H1 (cell line): ENCODE data around the gene FGGY. TPM values are rescaled to one million over a fixed set of nuclear protein-coding genes. Genes with fewer than 3 reads are reported as not detected.

Experiments
- CTCF ChIA-PET: fragments of 300-600 bp; sonication (Branson Sonifier 250); formaldehyde crosslinking; loops from one replicate; lab custom pipeline; 2021; ENCODE audit not compliant: partially characterized antibody; lab: Charles Lee
- POLR2A ChIA-PET: fragments of 300-600 bp; sonication (Branson Sonifier 250); formaldehyde crosslinking; loops from one replicate; lab custom pipeline; 2021; ENCODE audit warnings: inconsistent platforms; ENCODE audit not compliant: partially characterized antibody; lab: Charles Lee
- DNase-seq, 2 experiments: peaks; one replicate each; pipeline versions ENCODE4 v3.0.0 to v3.0.0-alpha.2; 2010 to 2022; ENCODE audit warnings: low spot score in 2 of 2, low read depth in 1 of 2, mixed read lengths in 1 of 2
- FAIRE-seq: peaks from 2 replicates; lab custom pipeline; 2011; peaks lifted over from hg19 to GRCh38; lab: Jason Lieb, UNC
- H2AFZ ChIP-seq: 2 replicates; pipeline ENCODE4 v1.8.1; 2012; ENCODE audit warnings: low read length, inconsistent platforms
- H2AK5ac ChIP-seq: 2 replicates; pipeline ENCODE4 v1.6.1; 2013; ENCODE audit warnings: low read depth, low read length
- H2BK120ac ChIP-seq: replicated peaks from 2 replicates; pipeline ENCODE3; 2013; ENCODE audit warnings: low read depth, low read length, inconsistent platforms
- H2BK12ac ChIP-seq: 2 replicates; pipeline ENCODE4 v1.6.1; 2013; ENCODE audit warnings: low read depth, low read length
- H2BK15ac ChIP-seq: 2 replicates; pipeline ENCODE4 v1.6.1; 2013; ENCODE audit warnings: low read length
- H2BK20ac ChIP-seq: 2 replicates; pipeline ENCODE4 v1.6.1; 2013; ENCODE audit warnings: low read length
- H2BK5ac ChIP-seq: 2 replicates; pipeline ENCODE4 v1.6.1; 2013; ENCODE audit warnings: low read depth, low read length
- H3K14ac ChIP-seq: 2 replicates; pipeline ENCODE4 v1.6.1; 2013; ENCODE audit warnings: inconsistent platforms; ENCODE audit not compliant: insufficient read length
- H3K18ac ChIP-seq: 2 replicates; pipeline ENCODE4 v1.6.1; 2013; ENCODE audit warnings: low read length; ENCODE audit errors: extremely low read depth
- H3K23ac ChIP-seq: 2 replicates; pipeline ENCODE4 v1.6.1; 2013; ENCODE audit warnings: inconsistent platforms; ENCODE audit not compliant: insufficient read length
- H3K23me2 ChIP-seq: 2 replicates; pipeline ENCODE4 v1.6.1; 2013; ENCODE audit warnings: low read depth, low read length
- H3K27ac ChIP-seq: 2 replicates; pipeline ENCODE4 v1.6.1; 2011; ENCODE audit warnings: low read depth, low read length, inconsistent platforms
- H3K27me3 ChIP-seq, 4 experiments: replicated peaks in 1 of 4; 1 replicate in 1 of 4; 2 replicates in 3 of 4; pipeline versions ENCODE4 v1.6.1 to v1.8.1; 2011 to 2013; ENCODE audit warnings: low read length in 3 of 4, mild to moderate bottlenecking in 3 of 4, inconsistent platforms in 2 of 4, mixed read lengths in 2 of 4, moderate library complexity in 1 of 4; ENCODE audit not compliant: control insufficient read depth in 3 of 4, insufficient read depth in 3 of 4; ENCODE audit errors: extremely low read depth in 1 of 4
- H3K36me3 ChIP-seq, 4 experiments: 2 replicates each; pipeline versions ENCODE4 v1.6.1 to v1.8.1; 2011 to 2013; ENCODE audit warnings: mild to moderate bottlenecking in 4 of 4, low read length in 3 of 4, moderate library complexity in 2 of 4, control low read depth in 1 of 4, inconsistent platforms in 1 of 4; ENCODE audit not compliant: insufficient read depth in 4 of 4, control insufficient read depth in 2 of 4
- H3K4ac ChIP-seq: replicated peaks from 2 replicates; pipeline ENCODE3; 2013; ENCODE audit warnings: low read length, low read depth, mixed read lengths, inconsistent platforms; ENCODE audit not compliant: insufficient read length
- H3K4me1 ChIP-seq, 4 experiments: replicated peaks in 1 of 4; 1 replicate in 1 of 4; 2 replicates in 3 of 4; pipeline versions ENCODE4 v1.6.1 to v1.8.1; 2011 to 2013; ENCODE audit warnings: low read length in 3 of 4, inconsistent platforms in 2 of 4, mixed read lengths in 1 of 4; ENCODE audit not compliant: insufficient read depth in 4 of 4, control insufficient read depth in 3 of 4
- H3K4me2 ChIP-seq, 2 experiments: 2 replicates each; pipeline versions ENCODE4 v1.6.1 to v1.8.1; 2011 to 2013; ENCODE audit warnings: low read depth in 2 of 2, low read length in 2 of 2, control low read depth in 1 of 2, inconsistent platforms in 1 of 2, mild to moderate bottlenecking in 1 of 2; ENCODE audit not compliant: insufficient read depth in 1 of 2
- H3K4me3 ChIP-seq, 4 experiments: fragments of 200-600, 300-600 bp in 1 of 4; sonication (generic), shearing (Covaris generic), sonication (Bioruptor Twin) in 1 of 4; 2 replicates each; pipeline versions ENCODE4 v1.5.1 to v1.8.1; 2011 to 2016; ENCODE audit warnings: low read length in 4 of 4, low read depth in 3 of 4, control low read depth in 2 of 4, inconsistent platforms in 2 of 4, mild to moderate bottlenecking in 2 of 4, mixed read lengths in 1 of 4, moderate library complexity in 1 of 4; ENCODE audit not compliant: insufficient read depth in 2 of 4; ENCODE audit errors: extremely low read depth in 1 of 4
- H3K56ac ChIP-seq: replicated peaks from 2 replicates; pipeline ENCODE3; 2013; ENCODE audit warnings: low read depth, mild to moderate bottlenecking, mixed read lengths, low read length, inconsistent platforms; ENCODE audit not compliant: insufficient read length
- H3K79me1 ChIP-seq: 2 replicates; pipeline ENCODE4 v1.6.1; 2013; ENCODE audit warnings: low read depth, low read length, control low read depth
- H3K79me2 ChIP-seq, 2 experiments: 2 replicates each; pipeline versions ENCODE4 v1.6.1 to v1.8.1; 2012 to 2013; ENCODE audit warnings: low read length in 2 of 2, mild to moderate bottlenecking in 2 of 2, inconsistent platforms in 1 of 2; ENCODE audit not compliant: insufficient read depth in 2 of 2, control insufficient read depth in 1 of 2
- H3K9ac ChIP-seq, 4 experiments: replicated peaks in 1 of 4; 1 replicate in 1 of 4; 2 replicates in 3 of 4; pipeline versions ENCODE4 v1.6.1 to v1.8.1; 2011 to 2013; ENCODE audit warnings: low read depth in 3 of 4, low read length in 3 of 4, control low read depth in 2 of 4, mild to moderate bottlenecking in 2 of 4, moderate library complexity in 2 of 4, inconsistent platforms in 1 of 4; ENCODE audit errors: extremely low read depth in 1 of 4
- H3K9me3 ChIP-seq, 2 experiments: 2 replicates each; pipeline versions ENCODE4 v1.6.1 to v1.8.1; 2012 to 2013; ENCODE audit warnings: mild to moderate bottlenecking in 2 of 2, moderate library complexity in 2 of 2, control low read depth in 1 of 2, inconsistent platforms in 1 of 2, low read depth in 1 of 2, low read length in 1 of 2, mixed read lengths in 1 of 2; ENCODE audit not compliant: insufficient read depth in 2 of 2
- H4K20me1 ChIP-seq, 2 experiments: replicated peaks in 1 of 2; 2 replicates each; pipeline versions ENCODE3 to v1.8.1; 2011 to 2013; ENCODE audit warnings: inconsistent platforms in 2 of 2, low read length in 2 of 2, mild to moderate bottlenecking in 1 of 2; ENCODE audit not compliant: insufficient read depth in 2 of 2, control insufficient read depth in 1 of 2
- H4K5ac ChIP-seq: 2 replicates; pipeline ENCODE4 v1.6.1; 2013; ENCODE audit warnings: low read length, low read depth, mixed read lengths, inconsistent platforms; ENCODE audit not compliant: insufficient read length
- H4K8ac ChIP-seq: 2 replicates; pipeline ENCODE4 v1.8.0; 2013; ENCODE audit warnings: mild to moderate bottlenecking, moderate library complexity, low read length, inconsistent platforms; ENCODE audit not compliant: insufficient read depth; ENCODE audit errors: extremely low read depth
- H4K91ac ChIP-seq: replicated peaks from 2 replicates; pipeline ENCODE3; 2013; ENCODE audit warnings: low read length, mixed read lengths, inconsistent platforms; ENCODE audit not compliant: insufficient read length
- ATF2 ChIP-seq: IDR thresholded peaks from 2 replicates; pipeline ENCODE4 v1.6.1; 2012; ENCODE audit warnings: low read length, inconsistent platforms
- BCL11A ChIP-seq, 2 experiments: IDR thresholded peaks; one replicate each; pipeline ENCODE4 v1.6.1; 2011; ENCODE audit warnings: low read depth in 2 of 2, low read length in 2 of 2, mild to moderate bottlenecking in 2 of 2
- CBX5 ChIP-seq: fragments of 300-800, 300-1000 bp; sonication (generic); IDR thresholded peaks from 2 replicates; pipeline ENCODE4 v1.7.1; 2016; ENCODE audit warnings: antibody characterized with exemption, low read length, low read depth
- CEBPB ChIP-seq: IDR thresholded peaks from 2 replicates; pipeline ENCODE4 v1.6.1; 2012; ENCODE audit warnings: low read depth, low read length
- E2F6 ChIP-seq: IDR thresholded peaks from 2 replicates; pipeline ENCODE4 v1.6.1; 2012; ENCODE audit warnings: inconsistent platforms
- FOSL1 ChIP-seq: IDR thresholded peaks from 2 replicates; pipeline ENCODE4 v1.6.1; 2011; ENCODE audit warnings: mild to moderate bottlenecking, low read depth, low read length, moderate library complexity; ENCODE audit not compliant: insufficient read depth
- HDAC6 ChIP-seq: IDR thresholded peaks from one replicate; pipeline ENCODE4 v1.7.1; 2012; ENCODE audit warnings: low read depth, mild to moderate bottlenecking, inconsistent platforms, low read length, moderate library complexity
- RNF2 ChIP-seq: fragments of 200-900, 300-1000 bp; sonication (generic); IDR thresholded peaks from 2 replicates; pipeline ENCODE4 v1.7.1; 2016; ENCODE audit warnings: borderline replicate concordance, low read depth, mild to moderate bottlenecking, antibody characterized with exemption, low read length; ENCODE audit not compliant: poor library complexity, severe bottlenecking; ENCODE audit errors: missing control alignments
- SIX5 ChIP-seq: IDR thresholded peaks from 2 replicates; pipeline ENCODE4 v1.6.1; 2011; ENCODE audit warnings: mild to moderate bottlenecking, low read depth, low read length
- SP4 ChIP-seq: IDR thresholded peaks from 2 replicates; pipeline ENCODE4 v1.6.1; 2012; ENCODE audit warnings: low read length, inconsistent platforms
- TEAD4 ChIP-seq: IDR thresholded peaks from 2 replicates; pipeline ENCODE4 v1.6.1; 2012; ENCODE audit warnings: low read depth, low read length, inconsistent platforms, mixed read lengths
- ZNF274 ChIP-seq: IDR thresholded peaks from 2 replicates; pipeline ENCODE4 v1.7.0; 2012; ENCODE audit warnings: low read length, borderline replicate concordance; ENCODE audit errors: extremely low read depth
- WGBS, 2 experiments: shearing (Covaris generic) in 1 of 2; methylation state at CpG; one replicate each; pipeline versions ENCODE4 v1.1.6 to v1.1.7; 2013 to 2015; ENCODE audit warnings: low lambda C conversion rate in 2 of 2, mixed read lengths in 2 of 2, inconsistent platforms in 1 of 2, low coverage in 1 of 2, missing lambda C conversion rate in 1 of 2; ENCODE audit not compliant: insufficient replicate concordance in 2 of 2, insufficient coverage in 1 of 2, insufficient read length in 1 of 2; ENCODE audit errors: extremely low coverage in 1 of 2, missing lambda C conversion rate in 1 of 2; 5-methylcytosine and 5-hydroxymethylcytosine counted together
- polyA plus RNA-seq, 7 experiments: library from polyadenylated mRNA; depleted of rRNA in 3 of 7; stranded (reverse) in 5 of 7; unstranded in 2 of 7; fragments of >200 nt in 5 of 7; fragments of 200-250 nt in 2 of 7; gene quantifications; 1 replicate in 5 of 7; 2 replicates in 1 of 7; 4 replicates in 1 of 7; pipeline versions ENCODE4 v1.2.1 to v1.2.3, GENCODE V29; 2011 to 2013; ENCODE audit warnings: missing spikeins in 2 of 7, mixed read lengths in 2 of 7
- total RNA-seq: library from RNA; stranded (reverse); fragmentation: NEBNext Ultra II Directional; extraction: Animal tissue kit (Norgen Biotek cat#: 25700); gene quantifications from 2 replicates; pipeline ENCODE4 v1.2.1, GENCODE V29; 2021

Gene FGGY
- total and polyA plus RNA-seq, 2 of the 8 experiments (the other 6 are each of a cell fraction or from before 2014, with no cell fraction given), result 10.3 to 12.5 TPM

GRCh38 chr1:59293206-59293605, 3.7 kb upstream of the FGGY start:
- Histone ChIP-seq H4K8ac (no peak overlapping the region), H4K91ac (no peak overlapping the region), H3K4me2 (no peak overlapping the region), H4K20me1 (no peaks in the 10 kb centered on the region), H2BK120ac (no peak overlapping the region), H2BK20ac (no peak overlapping the region), H2BK5ac (no peak overlapping the region), H3K79me2 (no peaks in the 10 kb centered on the region), H3K4ac (no peak overlapping the region), H2BK12ac (no peak overlapping the region), H4K5ac (no peak overlapping the region), H2BK15ac (no peak overlapping the region), H3K9ac (no peak overlapping the region), H3K27me3 (no peaks in the 10 kb centered on the region), H3K23me2 (peaks cover 10% of the 10 kb centered on the region), H3K23ac (no peak overlapping the region), H3K36me3 (no peaks in the 10 kb centered on the region), H3K14ac (no peak overlapping the region), H3K79me1 (no peaks in the 10 kb centered on the region; the same call in 1 of the 2 replicates), H2AK5ac (no peak overlapping the region), H3K4me3 (no peak overlapping the region), H3K56ac (no peak overlapping the region), H3K4me1 (peaks cover 0 to 5% (median 2%) of the 10 kb centered on the region in 4 experiments; a peak in 4 of 7 replicates), H2AFZ (no peak overlapping the region), H3K9me3 (no peaks in the 10 kb centered on the region), H3K18ac (no peak overlapping the region), H3K27ac (no peak overlapping the region)
- WGBS, 2 experiments, result 72% methylated on average over 2 of the region's 2 CpGs; no CpG with 5 or more reads in 1 of the 2 experiments
- no peak for DNase-seq
- no peak for FAIRE-seq
- CTCF ChIA-PET, result interaction anchor here (1.2 to 1.7 kb wide), 2 partner anchors 109 to 406 kb away, joined by 3 to 5 read pairs; no protein-coding TSS in a partner anchor
- POLR2A ChIA-PET, result no interaction called here
- no peak for TF ChIP-seq SP4
- TF ChIP-seq ATF2, result no peak
- no peak for TF ChIP-seq RNF2
- no peak for TF ChIP-seq CBX5
- no peak for TF ChIP-seq ZNF274
- TF ChIP-seq E2F6, result no peak
- TF ChIP-seq FOSL1, result no peak
- TF ChIP-seq SIX5, result no peak
- TF ChIP-seq TEAD4, result no peak
- no peak for TF ChIP-seq BCL11A (IDR thresholded peaks at IDR 0.05; ENCODE audit: low read depth in 2 of 2, low read length in 2 of 2)
- TF ChIP-seq CEBPB, result no peak
- TF ChIP-seq HDAC6, result no peak
